GM15510 (cell line): ENCODE results near the gene MMP28.

Experiments
- POLR2A ChIP-seq: IDR thresholded peaks from 3 replicates; pipeline ENCODE4 v1.6.1; 2011; ENCODE audit warnings: borderline replicate concordance; ENCODE audit not compliant: insufficient read length; ENCODE audit errors: extremely low read depth

The MMP28 gene

GRCh38 chr17:35808240-35808961, 13.0 kb upstream of the MMP28 start:
- TF ChIP-seq POLR2A: no peak

DNA sequence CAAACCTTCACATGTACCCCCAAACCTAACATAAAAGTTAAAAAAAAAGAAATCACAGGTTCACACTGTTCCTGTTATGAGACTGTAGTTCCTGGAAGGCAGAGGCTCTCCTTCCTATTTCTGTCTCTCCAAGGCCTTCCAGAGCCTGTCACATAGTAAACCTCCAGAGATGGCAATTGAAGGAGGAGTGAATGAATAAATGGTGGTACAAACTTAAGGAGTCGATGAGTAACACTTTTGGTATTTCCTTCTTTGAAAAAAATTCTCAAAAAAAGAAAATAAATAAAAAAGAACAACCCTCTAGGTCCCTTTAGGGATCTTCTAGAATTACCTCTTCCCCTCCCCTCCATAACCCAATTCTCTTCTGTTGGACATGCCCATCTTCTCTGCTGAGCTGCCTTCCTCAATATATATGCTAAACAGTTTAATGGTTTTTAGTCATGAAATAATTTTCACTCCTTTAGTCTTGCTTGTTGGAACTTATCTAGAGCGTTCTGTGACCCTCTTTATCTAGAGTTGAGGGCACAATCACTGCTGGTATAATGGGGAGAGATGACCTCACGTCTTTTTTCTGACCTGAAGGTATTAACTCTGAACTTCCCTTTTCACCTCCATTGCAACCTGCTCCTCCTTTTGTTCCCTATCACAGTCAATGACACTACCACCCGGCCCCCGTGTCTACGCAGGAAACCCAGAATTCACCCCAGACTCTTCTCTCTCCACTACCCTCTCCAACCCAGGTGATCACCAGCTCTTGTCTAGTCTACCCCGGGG, 12.1 kb upstream of the MMP28 start:
- TF ChIP-seq POLR2A: no peak

DNA sequence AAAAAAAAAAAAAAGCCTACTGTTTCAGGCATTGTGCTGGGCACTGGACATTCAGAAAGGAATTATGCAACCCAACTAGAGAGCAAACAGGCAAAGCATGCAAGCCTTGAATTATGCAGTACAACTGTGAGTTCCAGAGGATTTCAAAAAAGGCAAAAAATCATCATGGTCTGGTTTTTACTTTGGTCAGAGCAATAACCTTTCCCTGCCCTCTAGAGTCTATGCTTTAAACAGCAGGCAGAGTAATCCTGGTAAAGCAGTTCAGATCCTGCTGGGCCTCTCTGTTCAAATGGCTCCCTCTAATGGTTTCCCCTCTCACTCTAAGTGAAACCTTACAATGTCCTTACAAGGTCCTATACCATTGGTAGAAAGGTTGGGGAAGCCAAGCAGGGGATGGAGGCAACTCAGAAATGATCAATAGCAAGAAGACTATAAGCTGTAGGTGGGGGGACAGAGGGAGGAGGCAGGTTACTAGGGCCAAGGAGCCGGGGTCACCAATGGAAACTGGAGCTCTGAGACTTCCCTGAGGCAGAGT, 9.3 kb upstream of the MMP28 start:
- no peak for TF ChIP-seq POLR2A

GRCh38 chr17:35801583-35802224, 6.3 kb upstream of the MMP28 start:
- no peak for TF ChIP-seq POLR2A

DNA sequence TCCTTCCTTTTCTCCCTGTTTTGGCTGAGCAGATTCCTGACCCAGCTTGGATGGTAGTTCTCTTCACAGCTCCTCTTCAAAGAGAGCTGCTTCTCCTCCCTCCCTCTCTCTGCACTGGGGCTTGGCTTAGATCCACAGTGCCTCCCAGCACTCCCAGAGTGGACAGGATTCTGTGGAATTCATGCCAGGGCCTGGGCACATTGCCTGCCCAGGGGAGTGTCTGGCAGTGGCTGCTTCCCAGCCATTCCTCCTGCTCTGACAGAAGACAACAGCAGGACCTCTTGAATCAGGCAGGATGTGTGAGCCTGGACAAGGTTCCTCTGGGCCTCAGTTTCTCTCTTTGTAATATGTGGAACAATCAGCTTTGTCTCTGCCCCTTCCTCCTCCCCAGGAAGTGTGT, 4.5 kb upstream of the MMP28 start:
- no peak for TF ChIP-seq POLR2A

DNA sequence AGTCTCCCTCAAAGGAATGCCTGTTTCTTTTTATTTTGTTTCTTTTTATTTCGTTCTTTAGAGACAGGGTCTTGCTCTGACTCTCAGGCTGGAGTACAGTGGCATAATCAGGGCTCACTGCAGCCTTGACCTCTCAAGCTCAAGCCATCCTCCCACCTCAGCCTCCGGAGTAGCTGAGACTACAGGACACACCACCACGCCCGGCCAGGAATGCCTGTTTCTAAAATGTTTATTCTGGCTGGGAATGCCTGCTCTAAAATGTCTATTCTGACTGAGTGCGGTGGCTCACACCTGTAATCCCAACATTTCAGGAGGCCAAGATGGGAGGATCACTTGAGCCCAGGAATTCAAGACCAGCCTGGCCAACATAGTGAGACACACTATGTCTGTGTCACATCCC, 2.5 kb upstream of the MMP28 start:
- TF ChIP-seq POLR2A: no peak

GRCh38 chr17:35797370-35797769, 1.9 kb upstream of the MMP28 start:
- no peak for TF ChIP-seq POLR2A

DNA sequence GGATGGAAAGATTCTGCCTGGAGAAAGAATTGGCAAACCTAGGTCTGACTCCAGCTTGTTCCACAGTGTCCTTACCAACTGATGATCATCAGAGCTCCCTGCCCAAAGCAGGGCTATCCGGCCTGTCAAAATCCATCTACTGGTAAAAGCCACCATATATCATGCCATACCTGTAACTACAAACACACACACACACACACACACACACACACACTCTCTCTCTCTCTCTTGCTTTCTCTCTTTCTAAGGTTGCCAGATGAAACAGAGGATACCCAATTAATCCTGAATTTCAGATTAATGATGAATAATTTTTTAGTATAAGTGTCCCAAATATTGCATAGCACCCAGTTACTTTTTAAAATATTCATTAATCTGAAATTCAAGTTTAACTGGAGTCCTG, 1.5 kb upstream of the MMP28 start:
- no peak for TF ChIP-seq POLR2A

- TF ChIP-seq POLR2A: no peak
Observed at GRCh38 chr17:35795871-35796265, 427 bp upstream of the MMP28 start.

- TF ChIP-seq POLR2A: no peak
Observed at GRCh38 chr17:35793257-35793656, 2.2 kb downstream of the MMP28 start.

DNA sequence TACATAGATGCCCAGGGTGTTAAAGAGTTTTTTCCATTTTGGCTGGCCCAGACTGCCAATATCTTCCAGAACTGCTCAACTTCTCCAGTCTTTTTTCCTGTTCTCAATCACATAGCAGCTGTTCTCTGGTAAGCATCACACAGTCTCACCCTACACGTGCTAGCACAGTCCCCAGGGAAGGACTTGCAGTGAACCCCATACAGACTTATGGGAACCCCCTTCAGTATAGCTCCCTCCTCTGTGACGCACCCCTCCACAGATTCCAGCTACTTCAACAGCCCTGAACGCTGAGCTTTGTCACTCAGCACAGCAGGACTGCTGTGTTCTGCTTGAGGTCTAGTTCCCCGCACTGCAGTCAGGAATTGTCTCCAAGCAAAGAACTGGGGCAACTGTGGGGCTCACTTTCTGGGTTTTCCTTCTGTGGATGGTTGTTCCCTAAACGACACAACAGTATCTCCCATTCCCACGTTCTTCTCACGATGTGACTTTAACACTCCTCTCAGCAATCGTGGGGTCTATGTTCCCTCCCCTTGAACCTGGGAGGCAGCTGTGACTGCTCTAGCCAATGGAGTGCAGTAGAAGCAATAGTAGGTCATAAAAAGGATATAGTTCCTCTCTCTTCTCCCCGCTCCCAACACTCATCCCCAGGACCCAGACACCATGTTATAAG, 3.6 kb downstream of the MMP28 start:
- no peak for TF ChIP-seq POLR2A

- TF ChIP-seq POLR2A: no peak
Observed at GRCh38 chr17:35790841-35791240, 4.6 kb downstream of the MMP28 start.

DNA sequence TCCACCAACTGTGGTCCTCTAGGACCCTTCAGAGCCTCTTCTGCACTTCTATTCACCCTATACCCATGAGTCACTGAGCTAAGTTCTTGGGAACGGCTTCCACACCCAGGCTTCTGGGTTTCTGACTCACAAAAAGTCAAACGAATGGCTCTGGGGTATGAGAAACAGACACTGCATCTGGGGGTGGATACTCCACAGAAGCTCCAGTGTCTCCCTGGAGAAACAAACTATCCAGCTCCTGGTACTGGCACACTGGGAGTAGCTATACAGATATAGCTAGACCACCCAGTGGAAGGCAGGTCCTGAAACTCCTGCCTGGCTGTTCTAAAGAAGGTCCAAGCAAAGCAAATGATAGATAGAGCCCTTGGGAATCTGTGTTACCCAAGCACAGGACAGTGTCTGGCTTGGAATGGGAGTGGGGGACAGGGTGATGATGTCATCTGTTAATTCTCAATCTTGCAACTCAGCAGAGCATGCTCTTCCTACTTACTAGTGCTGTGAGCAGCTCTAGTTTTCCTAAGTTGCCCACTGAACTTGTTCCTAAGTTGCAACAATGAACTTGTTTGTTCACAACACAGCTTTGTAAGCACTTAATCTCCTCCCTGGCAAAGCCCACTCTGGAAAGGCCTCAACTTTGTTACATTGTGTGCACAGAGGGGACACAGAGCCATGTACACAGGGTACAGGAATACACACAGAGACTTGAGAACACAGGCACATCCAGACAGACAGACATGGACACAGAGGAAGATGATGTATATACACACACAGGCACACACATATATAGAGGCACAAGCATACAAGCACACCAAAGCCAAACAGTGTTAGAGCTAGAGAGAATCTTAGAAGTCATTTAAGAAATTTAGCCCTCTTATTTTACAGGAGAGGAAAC, 6.7 kb downstream of the MMP28 start:
- TF ChIP-seq POLR2A: no peak

GRCh38 chr17:35786941-35787432, 8.5 kb downstream of the MMP28 start:
- no peak for TF ChIP-seq POLR2A
